ENCODE results near the gene OTUB2. TPM values are rescaled to one million over a fixed set of nuclear protein-coding genes. Genes with fewer than 3 reads are reported as not detected.

The OTUB2 gene
- total RNA-seq, 2 donors from 2014 or later: 2.2 to 2.7 TPM

DNA sequence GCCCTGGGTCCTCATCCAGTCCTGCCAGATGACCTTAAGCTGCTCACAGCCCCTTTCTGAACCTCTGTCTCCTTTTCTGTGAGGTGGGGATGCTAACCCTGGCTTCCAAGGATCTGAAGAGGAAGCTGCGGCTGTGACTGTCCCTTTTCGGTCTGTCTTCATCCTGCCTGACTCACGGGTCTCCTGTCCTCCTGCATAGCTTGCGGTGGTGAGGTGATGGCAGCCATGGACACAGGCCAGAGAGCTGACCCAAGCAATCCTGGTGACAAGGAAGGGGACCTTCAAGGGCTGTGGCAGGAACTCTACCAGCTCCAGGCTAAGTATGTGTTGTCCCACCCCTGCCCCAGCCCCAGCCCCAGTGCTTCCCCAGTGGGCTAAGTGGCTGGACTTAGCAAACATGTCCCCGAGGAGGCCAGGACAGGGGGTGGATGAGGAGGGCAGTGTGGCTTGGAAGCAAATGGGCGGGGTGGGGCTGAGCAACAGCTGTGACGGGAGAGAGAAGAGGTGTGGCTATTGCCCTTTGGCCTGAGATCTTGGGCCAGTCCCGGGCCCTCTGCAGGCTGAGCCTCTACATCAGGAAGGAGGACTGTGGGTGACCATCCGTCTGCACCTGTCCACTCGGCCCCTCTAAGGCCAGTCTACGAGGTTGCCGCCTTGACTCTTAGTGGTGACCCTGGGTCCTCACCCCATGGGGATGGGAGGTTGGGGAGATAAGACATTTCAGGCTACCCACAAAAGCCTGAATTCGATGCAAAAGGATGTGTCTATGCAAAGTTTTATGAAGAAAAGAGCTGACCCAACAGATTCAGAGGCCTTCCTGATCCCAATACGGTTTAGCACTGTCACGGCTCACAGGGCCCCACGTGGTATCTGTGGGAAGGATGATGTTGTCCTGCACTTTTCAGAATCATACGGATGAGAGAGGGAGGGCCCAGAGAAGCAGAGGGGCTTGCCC, 27.9 kb upstream of the OTUB2 start:
- Histone ChIP-seq H3K4me3 (no peak overlapping the region), H3K27me3 (no peaks in the 10 kb centered on the region), H3K9me3 (no peaks in the 10 kb centered on the region), H3K27ac (no peak overlapping the region), H3K9ac (ENCODE audit: low read depth in 2 of 2, low read length in 2 of 2) (no peak overlapping the region), H3K4me1 (no peaks in the 10 kb centered on the region), H3K36me3 (no peaks in the 10 kb centered on the region)
- TF ChIP-seq, protein P1, sequence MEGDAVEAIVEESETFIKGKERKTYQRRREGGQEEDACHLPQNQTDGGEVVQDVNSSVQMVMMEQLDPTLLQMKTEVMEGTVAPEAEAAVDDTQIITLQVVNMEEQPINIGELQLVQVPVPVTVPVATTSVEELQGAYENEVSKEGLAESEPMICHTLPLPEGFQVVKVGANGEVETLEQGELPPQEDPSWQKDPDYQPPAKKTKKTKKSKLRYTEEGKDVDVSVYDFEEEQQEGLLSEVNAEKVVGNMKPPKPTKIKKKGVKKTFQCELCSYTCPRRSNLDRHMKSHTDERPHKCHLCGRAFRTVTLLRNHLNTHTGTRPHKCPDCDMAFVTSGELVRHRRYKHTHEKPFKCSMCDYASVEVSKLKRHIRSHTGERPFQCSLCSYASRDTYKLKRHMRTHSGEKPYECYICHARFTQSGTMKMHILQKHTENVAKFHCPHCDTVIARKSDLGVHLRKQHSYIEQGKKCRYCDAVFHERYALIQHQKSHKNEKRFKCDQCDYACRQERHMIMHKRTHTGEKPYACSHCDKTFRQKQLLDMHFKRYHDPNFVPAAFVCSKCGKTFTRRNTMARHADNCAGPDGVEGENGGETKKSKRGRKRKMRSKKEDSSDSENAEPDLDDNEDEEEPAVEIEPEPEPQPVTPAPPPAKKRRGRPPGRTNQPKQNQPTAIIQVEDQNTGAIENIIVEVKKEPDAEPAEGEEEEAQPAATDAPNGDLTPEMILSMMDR (IDR thresholded peaks at IDR 0.05): no peak
- DNase-seq: peak; percentile 23
- intact Hi-C loops (cut with DNase I): no loop called here

DNA sequence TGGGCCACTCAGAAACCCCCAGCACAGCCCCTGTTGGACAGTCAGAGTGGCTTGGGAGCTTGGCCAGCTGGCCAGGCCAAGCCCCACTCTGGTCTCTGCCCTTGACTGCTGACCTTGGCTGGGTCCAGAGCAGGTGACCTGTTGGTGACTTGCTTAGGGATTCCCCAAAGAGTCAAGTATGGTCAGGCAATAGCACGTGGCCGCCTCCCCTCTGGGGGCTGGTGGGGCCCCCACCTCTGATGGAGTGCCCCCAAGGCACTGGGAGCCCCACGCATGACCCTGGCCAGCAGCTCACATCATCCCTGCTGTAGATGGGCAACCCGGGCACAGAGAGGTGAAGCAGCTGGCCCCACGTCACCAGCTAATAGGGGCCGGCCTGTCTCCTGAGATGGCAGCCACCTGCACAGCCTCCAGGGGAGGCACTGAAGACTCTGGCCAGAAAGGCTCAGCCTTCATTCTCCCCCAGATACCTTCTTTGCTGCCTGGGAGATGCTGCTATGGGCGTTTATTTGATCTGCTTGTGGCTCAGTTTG, 27.2 kb upstream of the OTUB2 start:
- no peak for DNase-seq
- no peaks in the 10 kb centered on the region for H3K9me3 ChIP-seq
- H3K36me3 ChIP-seq: no peaks in the 10 kb centered on the region
- no peaks in the 10 kb centered on the region for H3K27me3 ChIP-seq
- no peak overlapping the region for H3K9ac ChIP-seq (ENCODE audit: low read depth in 2 of 2, low read length in 2 of 2)
- TF ChIP-seq, protein P1 (IDR thresholded peaks at IDR 0.05): no peak
- H3K4me1 ChIP-seq: no peaks in the 10 kb centered on the region
- intact Hi-C loops (cut with DNase I): no loop called here
- no peak overlapping the region for H3K4me3 ChIP-seq
- no peak overlapping the region for H3K27ac ChIP-seq

DNA sequence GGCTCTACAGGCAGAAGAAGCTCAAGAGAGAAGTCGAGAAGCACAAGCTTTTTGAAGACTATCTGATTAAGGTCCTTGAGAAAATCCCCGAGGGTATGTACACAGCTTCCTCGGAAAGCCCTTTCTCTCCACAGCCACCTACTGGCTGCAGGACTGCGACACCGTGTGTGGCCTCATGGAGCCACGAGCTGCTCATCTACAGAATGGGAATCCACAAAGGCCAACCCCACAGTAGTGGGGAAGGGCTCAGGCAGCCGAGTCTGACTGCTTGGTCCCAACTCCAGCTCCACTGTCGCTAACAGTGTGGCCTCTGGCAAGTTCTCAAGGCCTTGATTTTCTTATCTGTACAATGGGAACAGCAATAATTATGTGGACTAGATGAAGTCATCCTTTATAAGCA, 26.6 kb upstream of the OTUB2 start:
- Histone ChIP-seq H3K9me3 (no peaks in the 10 kb centered on the region), H3K9ac (ENCODE audit: low read depth in 2 of 2, low read length in 2 of 2) (no peak overlapping the region), H3K36me3 (no peaks in the 10 kb centered on the region), H3K4me3 (no peak overlapping the region), H3K4me1 (no peaks in the 10 kb centered on the region), H3K27ac (no peak overlapping the region), H3K27me3 (no peaks in the 10 kb centered on the region)
- no peak for DNase-seq
- TF ChIP-seq, protein P1 (IDR thresholded peaks at IDR 0.05): no peak
- intact Hi-C loops (cut with DNase I): no loop called here

DNA sequence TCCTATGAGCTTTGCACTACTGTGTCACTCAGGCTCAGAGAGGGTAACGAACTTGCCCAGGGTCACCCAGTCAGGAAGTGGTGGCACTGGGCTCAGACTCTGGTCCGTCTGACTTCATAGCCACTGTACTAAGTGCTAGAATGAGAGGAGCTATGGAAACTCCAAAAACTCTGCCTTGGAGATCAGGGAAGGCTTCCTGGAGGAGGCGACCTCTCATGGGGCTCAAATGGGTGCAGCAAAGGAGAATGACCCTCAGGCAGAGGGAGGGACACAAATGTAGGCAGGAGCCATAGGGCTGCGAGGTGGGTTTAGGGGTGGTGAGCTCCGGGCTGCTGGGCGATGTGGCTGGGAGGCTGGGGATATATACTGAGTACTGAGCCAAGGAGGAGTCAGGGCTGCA, 25.9 kb upstream of the OTUB2 start:
- no peak overlapping the region for H3K27ac ChIP-seq
- intact Hi-C loops (cut with DNase I): loop anchor here (2.0 kb wide), 1 partner anchor 59 kb away; no protein-coding TSS in a partner anchor
- DNase-seq: no peak
- H3K27me3 ChIP-seq: no peaks in the 10 kb centered on the region
- no peaks in the 10 kb centered on the region for H3K4me1 ChIP-seq
- no peaks in the 10 kb centered on the region for H3K9me3 ChIP-seq
- TF ChIP-seq, protein P1 (IDR thresholded peaks at IDR 0.05): no peak
- H3K9ac ChIP-seq (ENCODE audit: low read depth in 2 of 2, low read length in 2 of 2): no peak overlapping the region
- no peak overlapping the region for H3K4me3 ChIP-seq
- no peaks in the 10 kb centered on the region for H3K36me3 ChIP-seq

DNA sequence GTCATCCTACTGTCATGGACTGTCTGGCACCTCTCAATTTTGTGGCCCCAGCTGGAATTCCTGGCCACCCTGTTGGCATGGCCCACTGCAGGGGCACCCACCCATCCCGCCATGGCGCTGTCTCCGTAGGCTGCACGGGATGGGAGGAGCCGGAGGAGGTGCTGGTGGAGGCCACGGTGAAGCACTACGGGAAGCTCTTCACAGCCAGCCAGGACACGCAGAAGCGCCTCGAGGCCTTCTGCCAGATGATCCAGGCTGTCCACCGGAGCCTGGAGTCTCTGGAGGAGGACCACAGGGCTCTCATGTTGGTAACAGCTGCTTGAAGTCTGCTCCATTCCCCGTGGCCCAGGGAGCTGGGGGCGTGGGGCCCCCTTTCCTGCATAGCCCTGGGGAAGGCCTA, 25.1 kb upstream of the OTUB2 start:
- intact Hi-C loops (cut with DNase I): loop anchor here (2.0 kb wide), 1 partner anchor 60 kb away; no protein-coding TSS in a partner anchor
- Histone ChIP-seq H3K4me3 (no peak overlapping the region), H3K4me1 (no peaks in the 10 kb centered on the region), H3K36me3 (no peaks in the 10 kb centered on the region), H3K27me3 (no peaks in the 10 kb centered on the region), H3K9ac (ENCODE audit: low read depth in 2 of 2, low read length in 2 of 2) (no peak overlapping the region), H3K9me3 (no peaks in the 10 kb centered on the region), H3K27ac (no peak overlapping the region)
- TF ChIP-seq, protein P1 (IDR thresholded peaks at IDR 0.05): no peak
- DNase-seq: no peak

All from colonic mucosa (tissue), 4 donors.